Upper lobe of right lung (tissue), 1 donor: ENCODE results near the gene AKT1. TPM values are rescaled to one million over a fixed set of nuclear protein-coding genes. Genes with fewer than 3 reads are reported as not detected.
A peak's percentile ranks its signal among the peaks of the same experiment; 100 is the strongest.

Source experiments
- ATAC-seq: fragments of 200-7000 bp; cut with Tn5 transposase; one replicate; pipeline ENCODE4 v1.9.1; 2020; ENCODE audit warnings: mild to moderate bottlenecking, moderate library complexity
- DNase-seq: peaks from one replicate; pipeline ENCODE4 v3.0.0-alpha.2; 2020
- H3K27ac ChIP-seq: fragments of 200-600 bp; one replicate; pipeline ENCODE4 v1.8.0; 2022
- H3K27me3 ChIP-seq: fragments of 200-600 bp; one replicate; pipeline ENCODE4 v1.8.0; 2022; ENCODE audit warnings: mild to moderate bottlenecking
- H3K36me3 ChIP-seq: fragments of 200-600 bp; one replicate; pipeline ENCODE4 v1.8.0; 2022
- H3K4me1 ChIP-seq: fragments of 200-600 bp; one replicate; pipeline ENCODE4 v1.8.0; 2022
- H3K4me3 ChIP-seq: fragments of 200-600 bp; one replicate; pipeline ENCODE4 v1.8.0; 2022; ENCODE audit warnings: mild to moderate bottlenecking
- H3K9me3 ChIP-seq: fragments of 200-600 bp; one replicate; pipeline ENCODE4 v1.8.0; 2022
- intact Hi-C: fragments of 100-400 bp; cut with DNase I; formaldehyde crosslinking; loops from one replicate; pipeline ENCODE4 v1.11.0; 2022
- total RNA-seq: library from RNA; stranded (reverse); fragmentation: NEBNext Ultra II Directional; extraction: Animal tissue kit (Norgen Biotek cat#: 25700); gene quantifications from one replicate; pipeline ENCODE4 v1.2.1, GENCODE V29; 2021
- TF ChIP-seq, protein P1 (sequence below): fragments of 200-600 bp; IDR thresholded peaks from one replicate; pipeline ENCODE4 v1.8.0; 2022; ENCODE audit warnings: antibody characterized with exemption
- donor health status: DM: no; HTN: yes; CAD: no; lungs with severe emphysema.

The AKT1 gene
- total RNA-seq, 1 donor from 2014 or later = 174 TPM

- peak; percentile 94 for DNase-seq
- TF ChIP-seq, protein P1, sequence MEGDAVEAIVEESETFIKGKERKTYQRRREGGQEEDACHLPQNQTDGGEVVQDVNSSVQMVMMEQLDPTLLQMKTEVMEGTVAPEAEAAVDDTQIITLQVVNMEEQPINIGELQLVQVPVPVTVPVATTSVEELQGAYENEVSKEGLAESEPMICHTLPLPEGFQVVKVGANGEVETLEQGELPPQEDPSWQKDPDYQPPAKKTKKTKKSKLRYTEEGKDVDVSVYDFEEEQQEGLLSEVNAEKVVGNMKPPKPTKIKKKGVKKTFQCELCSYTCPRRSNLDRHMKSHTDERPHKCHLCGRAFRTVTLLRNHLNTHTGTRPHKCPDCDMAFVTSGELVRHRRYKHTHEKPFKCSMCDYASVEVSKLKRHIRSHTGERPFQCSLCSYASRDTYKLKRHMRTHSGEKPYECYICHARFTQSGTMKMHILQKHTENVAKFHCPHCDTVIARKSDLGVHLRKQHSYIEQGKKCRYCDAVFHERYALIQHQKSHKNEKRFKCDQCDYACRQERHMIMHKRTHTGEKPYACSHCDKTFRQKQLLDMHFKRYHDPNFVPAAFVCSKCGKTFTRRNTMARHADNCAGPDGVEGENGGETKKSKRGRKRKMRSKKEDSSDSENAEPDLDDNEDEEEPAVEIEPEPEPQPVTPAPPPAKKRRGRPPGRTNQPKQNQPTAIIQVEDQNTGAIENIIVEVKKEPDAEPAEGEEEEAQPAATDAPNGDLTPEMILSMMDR = peak; percentile 96
- H3K27ac ChIP-seq = no peak overlapping the region
- peaks cover 12% of the 10 kb centered on the region for H3K4me1 ChIP-seq
- H3K4me3 ChIP-seq = no peak overlapping the region
- H3K9me3 ChIP-seq = no peaks in the 10 kb centered on the region
- intact Hi-C loops = no loop called here
- peaks cover 37% of the 10 kb centered on the region for H3K36me3 ChIP-seq
- peak; percentile 95 for ATAC-seq
- H3K27me3 ChIP-seq = no peaks in the 10 kb centered on the region
Measured at GRCh38 chr14:104768437-104769323, 26.9 kb downstream of the AKT1 start.

DNA sequence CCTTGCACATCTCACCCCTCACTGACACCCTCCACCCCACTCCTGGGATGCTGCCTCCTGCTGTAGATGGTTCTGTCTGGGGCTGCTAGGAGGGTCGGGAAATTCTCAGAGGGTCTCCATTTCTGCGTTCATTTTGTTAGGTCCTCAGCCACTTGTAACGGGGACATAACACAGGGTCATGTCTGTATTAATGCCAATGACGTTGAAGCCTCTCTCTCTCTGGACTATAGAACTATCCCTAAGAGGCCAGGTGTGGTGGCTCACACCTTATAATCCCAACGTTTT lies 28.0 kb downstream of the AKT1 start:
- ATAC-seq (no peak), DNase-seq (no peak)
- TF ChIP-seq, protein P1 = no peak
- peaks cover 26% of the 10 kb centered on the region for H3K36me3 ChIP-seq
- no peaks in the 10 kb centered on the region for H3K9me3 ChIP-seq
- H3K27me3 ChIP-seq = no peaks in the 10 kb centered on the region
- H3K27ac ChIP-seq = peak overlapping the region; percentile 65
- H3K4me1 ChIP-seq = peaks cover 12% of the 10 kb centered on the region
- intact Hi-C loops = no loop called here
- H3K4me3 ChIP-seq = no peak overlapping the region

- DNase-seq (no peak), ATAC-seq (no peak)
- Histone ChIP-seq H3K36me3 (peaks cover 26% of the 10 kb centered on the region), H3K27me3 (no peaks in the 10 kb centered on the region), H3K27ac (peak overlapping the region; percentile 65), H3K4me3 (no peak overlapping the region), H3K4me1 (peaks cover 12% of the 10 kb centered on the region), H3K9me3 (no peaks in the 10 kb centered on the region)
- intact Hi-C loops = no loop called here
- TF ChIP-seq, protein P1 = no peak
Measured at GRCh38 chr14:104766863-104767633, 28.5 kb downstream of the AKT1 start.

DNA sequence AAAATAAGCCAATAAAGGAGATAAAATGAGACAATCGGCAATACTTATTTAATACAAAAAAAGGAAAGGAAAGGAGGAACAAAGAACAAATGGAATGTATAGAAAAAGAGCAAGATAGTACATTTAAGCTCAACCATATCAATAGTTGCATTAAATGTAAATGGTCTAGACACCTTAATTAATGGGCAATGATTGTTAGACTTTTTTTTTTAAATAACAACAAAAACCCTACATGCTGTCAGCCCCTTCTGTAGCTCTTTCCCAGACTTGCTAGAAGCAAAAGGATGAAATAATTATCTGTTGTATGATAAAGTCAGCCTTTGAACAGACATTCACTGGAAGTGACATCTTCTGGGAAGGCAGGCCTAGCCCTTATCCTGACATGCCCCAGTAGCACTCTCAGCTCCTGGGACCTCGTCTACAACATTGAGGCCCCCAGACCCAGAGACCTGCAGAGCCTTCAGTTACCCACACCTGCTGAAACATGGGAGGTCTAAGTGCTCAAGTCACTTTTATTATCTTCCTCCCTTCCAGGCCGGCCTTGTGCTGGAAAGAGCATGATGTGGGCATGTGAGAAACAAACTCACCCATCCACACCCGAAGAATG lies 29.2 kb downstream of the AKT1 start:
- H3K27ac ChIP-seq = peak overlapping the region; percentile 11
- H3K27me3 ChIP-seq = no peaks in the 10 kb centered on the region
- no peaks in the 10 kb centered on the region for H3K9me3 ChIP-seq
- TF ChIP-seq, protein P1 = no peak
- peaks cover 24% of the 10 kb centered on the region for H3K36me3 ChIP-seq
- DNase-seq (no peak), ATAC-seq (no peak)
- peaks cover 12% of the 10 kb centered on the region for H3K4me1 ChIP-seq
- intact Hi-C loops = no loop called here
- no peak overlapping the region for H3K4me3 ChIP-seq

DNA sequence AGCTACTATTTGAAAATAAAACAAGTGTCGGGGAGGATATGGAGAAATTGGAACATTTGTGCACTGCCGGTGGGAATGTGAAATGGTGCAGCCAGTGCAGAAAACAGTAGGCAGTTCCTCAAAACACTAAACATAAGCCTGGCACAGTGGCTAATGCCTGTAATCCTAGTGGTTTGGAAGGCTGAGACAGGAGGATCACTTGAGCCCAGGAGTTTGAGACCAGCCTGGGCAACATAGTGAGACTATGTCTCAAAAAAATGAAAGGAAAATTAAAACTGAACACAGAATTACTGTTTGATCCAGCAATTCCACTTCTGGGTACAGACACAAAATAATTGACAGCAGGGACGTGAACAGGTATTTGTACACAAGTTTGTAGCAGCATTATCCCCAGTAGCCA lies 30.0 kb downstream of the AKT1 start:
- TF ChIP-seq, protein P1 = no peak
- no peaks in the 10 kb centered on the region for H3K9me3 ChIP-seq
- intact Hi-C loops = no loop called here
- H3K4me1 ChIP-seq = peaks cover 12% of the 10 kb centered on the region
- no peaks in the 10 kb centered on the region for H3K27me3 ChIP-seq
- no peak overlapping the region for H3K27ac ChIP-seq
- H3K4me3 ChIP-seq = no peak overlapping the region
- ATAC-seq (no peak), DNase-seq (no peak)
- H3K36me3 ChIP-seq = peaks cover 15% of the 10 kb centered on the region
